ENCODE data around the gene ZNF362. TPM values are rescaled to one million over a fixed set of nuclear protein-coding genes. Genes with fewer than 3 reads are reported as not detected.
A peak's percentile ranks its signal among the peaks of the same experiment; 100 is the strongest.

The ZNF362 gene
- total and polyA plus RNA-seq, 4 donors = 10.1 to 70.1 (median 46.4) TPM

DNA sequence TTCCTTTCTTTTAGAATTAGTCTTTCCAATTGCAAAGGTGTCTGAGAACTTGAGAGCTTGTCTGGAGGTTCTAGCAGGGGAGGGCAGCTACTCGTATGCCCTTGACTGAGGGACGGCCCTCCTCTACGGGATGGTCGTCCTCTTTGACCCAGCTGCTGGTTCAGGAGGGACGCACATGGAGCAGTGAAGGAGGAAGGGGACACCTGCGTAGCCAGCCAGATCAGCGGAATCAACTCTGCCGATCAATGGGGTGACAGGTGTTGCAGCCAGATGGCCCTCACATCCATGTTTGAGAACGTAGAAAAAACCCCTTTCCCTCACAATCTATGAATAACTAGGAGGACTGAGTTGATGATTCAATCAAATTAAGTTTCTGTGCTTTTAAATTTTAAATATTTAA, 80.3 kb downstream of the ZNF362 start:
- peaks cover 55% of the 10 kb centered on the region for H3K4me1 ChIP-seq (ENCODE audit: control insufficient read depth, insufficient read depth, low read length)
- no peak overlapping the region for H3K27ac ChIP-seq (ENCODE audit: low read depth, low read length)
- H3K4me3 ChIP-seq (ENCODE audit: low read depth, low read length) = no peak overlapping the region
- WGBS (ENCODE audit: insufficient coverage) = 32% methylated on average over 4 of the region's 9 CpGs
- H3K27me3 ChIP-seq (ENCODE audit: control insufficient read depth, insufficient read depth, low read length) = no peaks in the 10 kb centered on the region
- DNase-seq (ENCODE audit: low read depth in 4 of 6, low spot score in 6 of 6) = peak in 1 of 6 donors; percentile 32
- no peaks in the 10 kb centered on the region for H3K9me3 ChIP-seq (ENCODE audit: control insufficient read depth, insufficient read depth, low read length)
- H3K36me3 ChIP-seq (ENCODE audit: control insufficient read depth, insufficient read depth, low read length) = peaks cover 32% of the 10 kb centered on the region

DNA sequence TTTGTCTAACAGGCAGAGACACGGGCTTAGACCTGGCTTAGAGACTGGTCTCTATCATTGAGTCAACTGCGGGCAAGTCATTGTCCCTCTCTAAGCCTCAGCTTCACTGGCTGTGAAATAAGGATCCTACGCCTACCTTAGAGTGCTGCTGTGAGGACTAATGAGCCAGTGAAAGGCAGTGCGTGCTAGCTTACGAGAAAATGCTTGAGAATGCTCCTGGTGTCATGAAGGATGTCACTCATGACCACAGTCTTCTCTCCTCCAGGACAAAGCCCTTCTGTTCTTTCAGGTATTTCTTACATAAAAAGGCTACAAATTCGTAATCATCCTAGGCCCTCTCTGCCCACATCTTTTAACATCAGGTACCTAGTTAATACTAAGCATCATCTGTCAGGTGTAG, 81.1 kb downstream of the ZNF362 start:
- H3K27ac ChIP-seq (ENCODE audit: low read depth, low read length) = no peak overlapping the region
- peak in 1 of 6 donors; percentile 46 for DNase-seq (ENCODE audit: low read depth in 4 of 6, low spot score in 6 of 6)
- no peaks in the 10 kb centered on the region for H3K27me3 ChIP-seq (ENCODE audit: control insufficient read depth, insufficient read depth, low read length)
- H3K4me3 ChIP-seq (ENCODE audit: low read depth, low read length) = no peak overlapping the region
- H3K9me3 ChIP-seq (ENCODE audit: control insufficient read depth, insufficient read depth, low read length) = no peaks in the 10 kb centered on the region
- WGBS (ENCODE audit: insufficient coverage) = 67% methylated on average over 3 of the region's 6 CpGs
- H3K4me1 ChIP-seq (ENCODE audit: control insufficient read depth, insufficient read depth, low read length) = peaks cover 55% of the 10 kb centered on the region
- peaks cover 24% of the 10 kb centered on the region for H3K36me3 ChIP-seq (ENCODE audit: control insufficient read depth, insufficient read depth, low read length)

DNA sequence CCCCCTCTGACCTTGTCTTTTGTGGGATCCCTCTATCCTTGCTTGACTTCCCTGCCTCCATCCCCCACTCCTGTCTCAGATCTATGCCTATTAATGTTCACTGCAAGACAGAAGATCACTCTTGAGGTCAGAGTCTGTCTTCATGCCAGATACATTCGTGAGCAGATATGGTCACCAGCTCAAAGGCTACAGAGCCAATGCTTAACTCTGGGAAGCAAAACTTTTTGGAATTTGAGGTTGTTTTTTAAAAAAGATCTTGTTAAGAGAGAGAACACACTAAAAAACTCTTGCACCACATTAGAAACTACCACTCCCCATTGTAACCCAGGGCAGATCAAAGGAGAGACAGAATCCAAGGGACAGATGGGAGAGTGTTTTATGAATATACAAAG, 81.8 kb downstream of the ZNF362 start:
- H3K4me1 ChIP-seq (ENCODE audit: control insufficient read depth, insufficient read depth, low read length) = peaks cover 55% of the 10 kb centered on the region
- H3K27me3 ChIP-seq (ENCODE audit: control insufficient read depth, insufficient read depth, low read length) = no peaks in the 10 kb centered on the region
- H3K9me3 ChIP-seq (ENCODE audit: control insufficient read depth, insufficient read depth, low read length) = no peaks in the 10 kb centered on the region
- DNase-seq (ENCODE audit: low read depth in 4 of 6, low spot score in 6 of 6) = no peak
- peak overlapping the region; percentile 85 for H3K27ac ChIP-seq (ENCODE audit: low read depth, low read length)
- H3K36me3 ChIP-seq (ENCODE audit: control insufficient read depth, insufficient read depth, low read length) = peaks cover 18% of the 10 kb centered on the region
- no peak overlapping the region for H3K4me3 ChIP-seq (ENCODE audit: low read depth, low read length)
- WGBS (ENCODE audit: insufficient coverage) = no CpG with 5 or more reads among the region's 1 CpG

DNA sequence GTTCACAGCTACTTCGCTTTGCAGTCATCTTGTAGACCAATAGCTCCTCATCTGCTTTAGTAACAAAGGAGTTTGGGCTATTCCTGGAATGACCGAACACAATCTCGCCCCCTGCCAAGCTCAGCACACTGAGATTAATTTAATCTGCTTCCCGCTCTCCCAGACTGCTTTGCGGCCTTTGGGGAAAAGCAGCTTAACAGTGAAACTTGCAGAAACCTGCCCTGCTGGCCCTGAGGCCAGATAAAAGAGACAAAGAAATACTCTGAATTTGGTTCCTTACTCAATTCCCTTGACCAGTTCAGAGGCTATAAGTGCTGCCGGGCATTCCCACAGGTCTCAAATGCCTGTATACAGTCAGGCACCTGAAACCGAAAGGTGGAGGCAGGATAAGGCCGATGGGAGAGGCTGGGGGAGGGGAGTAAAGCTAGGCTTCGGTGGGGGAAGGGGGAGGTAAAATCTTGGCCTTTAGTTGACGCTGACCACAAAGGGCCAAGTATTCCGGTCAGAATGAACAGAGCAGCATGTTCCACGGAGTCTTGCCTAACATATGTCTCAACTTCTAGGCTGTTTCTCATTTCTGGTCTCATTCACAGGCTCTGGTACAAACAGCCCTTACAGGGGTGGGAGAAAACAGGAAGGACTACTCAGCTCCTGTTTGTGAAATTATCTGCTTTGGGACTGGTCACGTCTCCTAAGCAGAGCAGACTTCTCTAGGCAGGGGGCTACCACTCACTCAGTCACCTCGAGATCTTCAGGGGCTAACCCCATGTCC, 82.3 kb downstream of the ZNF362 start:
- H3K27ac ChIP-seq (ENCODE audit: low read depth, low read length) = peak overlapping the region; percentile 85
- H3K9me3 ChIP-seq (ENCODE audit: control insufficient read depth, insufficient read depth, low read length) = no peaks in the 10 kb centered on the region
- peak in 2 of 6 donors; percentile 80 for DNase-seq (ENCODE audit: low read depth in 4 of 6, low spot score in 6 of 6)
- 18% methylated on average over 12 of the region's 14 CpGs for WGBS (ENCODE audit: insufficient coverage)
- H3K36me3 ChIP-seq (ENCODE audit: control insufficient read depth, insufficient read depth, low read length) = peaks cover 13% of the 10 kb centered on the region
- H3K4me3 ChIP-seq (ENCODE audit: low read depth, low read length) = no peak overlapping the region
- peaks cover 58% of the 10 kb centered on the region for H3K4me1 ChIP-seq (ENCODE audit: control insufficient read depth, insufficient read depth, low read length)
- H3K27me3 ChIP-seq (ENCODE audit: control insufficient read depth, insufficient read depth, low read length) = no peaks in the 10 kb centered on the region

DNA sequence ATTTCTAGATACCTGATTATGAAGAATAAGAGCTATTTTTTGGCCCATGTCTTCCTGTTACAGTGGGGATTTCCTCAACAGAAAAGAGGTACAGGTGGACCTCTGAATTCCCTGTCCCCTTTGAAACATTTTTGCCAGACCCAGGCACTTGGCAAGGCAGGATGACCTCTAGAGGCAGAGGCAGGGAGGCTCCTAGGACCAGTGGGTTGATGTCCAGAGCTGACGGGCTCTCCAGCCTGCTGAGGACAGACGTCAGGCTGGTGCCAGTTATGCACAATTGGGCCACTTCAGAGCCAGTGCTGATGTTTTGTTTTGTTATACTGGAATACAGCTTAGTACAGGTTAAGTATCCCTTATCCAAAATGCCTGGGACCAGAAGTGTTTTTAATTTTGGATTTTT, 83.1 kb downstream of the ZNF362 start:
- H3K36me3 ChIP-seq (ENCODE audit: control insufficient read depth, insufficient read depth, low read length) = peaks cover 8% of the 10 kb centered on the region
- no peaks in the 10 kb centered on the region for H3K27me3 ChIP-seq (ENCODE audit: control insufficient read depth, insufficient read depth, low read length)
- DNase-seq (ENCODE audit: low read depth in 4 of 6, low spot score in 6 of 6) = no peak
- no peak overlapping the region for H3K4me3 ChIP-seq (ENCODE audit: low read depth, low read length)
- peak overlapping the region; percentile 85 for H3K27ac ChIP-seq (ENCODE audit: low read depth, low read length)
- H3K9me3 ChIP-seq (ENCODE audit: control insufficient read depth, insufficient read depth, low read length) = no peaks in the 10 kb centered on the region
- 38% methylated on average over 1 of the region's 2 CpGs for WGBS (ENCODE audit: insufficient coverage)
- peaks cover 55% of the 10 kb centered on the region for H3K4me1 ChIP-seq (ENCODE audit: control insufficient read depth, insufficient read depth, low read length)

DNA sequence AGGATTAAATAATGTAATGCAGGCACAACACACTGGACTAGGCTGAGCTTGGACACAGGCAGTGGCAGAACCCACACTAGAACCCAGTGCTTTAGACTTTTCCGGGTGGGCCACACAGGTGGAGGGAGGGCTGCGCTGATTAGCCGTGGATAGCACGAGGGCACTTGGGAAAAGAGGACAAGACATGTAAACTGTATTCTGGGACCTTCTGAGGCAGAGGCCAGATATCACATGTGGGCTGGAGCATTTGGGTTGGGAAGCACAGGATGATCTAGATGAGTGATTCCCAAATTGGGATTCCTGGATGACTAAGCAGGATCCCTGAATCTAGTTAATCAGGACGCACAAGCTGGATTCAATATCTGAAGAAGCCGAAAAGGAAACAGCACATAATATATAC, 84.9 kb downstream of the ZNF362 start:
- H3K27ac ChIP-seq (ENCODE audit: low read depth, low read length) = no peak overlapping the region
- no peaks in the 10 kb centered on the region for H3K27me3 ChIP-seq (ENCODE audit: control insufficient read depth, insufficient read depth, low read length)
- H3K4me1 ChIP-seq (ENCODE audit: control insufficient read depth, insufficient read depth, low read length) = peaks cover 56% of the 10 kb centered on the region
- no peaks in the 10 kb centered on the region for H3K9me3 ChIP-seq (ENCODE audit: control insufficient read depth, insufficient read depth, low read length)
- no peak overlapping the region for H3K4me3 ChIP-seq (ENCODE audit: low read depth, low read length)
- peaks cover 5% of the 10 kb centered on the region for H3K36me3 ChIP-seq (ENCODE audit: control insufficient read depth, insufficient read depth, low read length)
- WGBS (ENCODE audit: insufficient coverage) = 55% methylated on average over 4 of the region's 6 CpGs
- DNase-seq (ENCODE audit: low read depth in 4 of 6, low spot score in 6 of 6) = no peak

DNA sequence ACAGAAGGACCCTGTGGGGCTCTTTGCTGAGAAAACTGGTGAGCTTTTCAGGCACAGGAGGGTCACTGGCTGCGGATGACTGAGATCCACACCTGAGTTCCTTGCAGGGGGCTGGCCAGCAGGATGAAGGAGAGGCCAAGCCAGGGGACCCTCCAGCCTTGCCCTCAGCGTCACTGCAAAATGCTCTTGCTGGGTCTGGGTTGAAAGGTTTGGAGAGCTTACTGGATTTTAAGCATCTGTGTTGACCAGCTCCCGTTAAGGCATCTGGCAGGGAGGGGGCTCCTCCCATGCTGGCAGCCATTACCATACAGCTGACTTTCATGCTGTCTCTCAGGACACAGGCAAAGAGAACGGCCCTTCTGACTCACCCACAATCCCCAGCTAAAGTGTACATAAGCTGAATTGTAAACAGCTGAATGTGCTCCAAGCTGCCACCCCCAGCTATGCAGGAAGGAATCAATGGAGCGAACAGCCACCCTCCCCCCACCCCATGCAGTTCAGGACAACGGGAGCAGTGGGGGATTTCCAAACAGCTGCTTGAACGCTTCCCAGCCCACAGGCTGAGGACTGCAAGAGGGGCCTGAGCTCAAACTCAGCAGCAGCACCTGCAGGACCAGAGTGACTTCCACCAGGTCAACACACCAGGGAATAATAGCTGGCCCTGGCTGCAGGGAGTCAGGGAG, 85.9 kb downstream of the ZNF362 start:
- 7% methylated on average over 5 of the region's 7 CpGs for WGBS (ENCODE audit: insufficient coverage)
- Histone ChIP-seq H3K4me1 (ENCODE audit: control insufficient read depth, insufficient read depth, low read length) (peaks cover 59% of the 10 kb centered on the region), H3K27ac (ENCODE audit: low read depth, low read length) (peak overlapping the region; percentile 88), H3K9me3 (ENCODE audit: control insufficient read depth, insufficient read depth, low read length) (no peaks in the 10 kb centered on the region), H3K27me3 (ENCODE audit: control insufficient read depth, insufficient read depth, low read length) (no peaks in the 10 kb centered on the region), H3K4me3 (ENCODE audit: low read depth, low read length) (no peak overlapping the region), H3K36me3 (ENCODE audit: control insufficient read depth, insufficient read depth, low read length) (peaks cover 5% of the 10 kb centered on the region)
- DNase-seq (ENCODE audit: low read depth in 4 of 6, low spot score in 6 of 6) = peak in 5 of 6 donors; percentile 45 to 93 (median 77)

DNA sequence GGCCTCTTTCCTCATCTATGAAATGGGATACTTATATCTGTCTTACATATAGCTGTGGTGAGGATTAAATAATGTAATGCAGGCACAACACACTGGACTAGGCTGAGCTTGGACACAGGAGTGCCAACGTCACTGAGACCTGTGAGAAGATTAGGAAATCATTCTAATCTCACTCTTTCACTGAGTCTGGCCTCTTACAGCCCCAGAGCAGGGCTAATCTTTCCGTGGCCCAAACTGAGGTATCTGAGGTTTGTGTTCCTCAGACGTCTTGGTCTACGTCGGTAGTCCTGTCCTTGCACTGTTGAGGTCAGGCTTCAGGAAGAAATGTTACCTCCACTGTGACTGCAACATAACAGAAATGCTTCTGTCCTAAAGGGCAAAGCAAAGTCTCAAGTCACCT, 87.2 kb downstream of the ZNF362 start:
- peaks cover 63% of the 10 kb centered on the region for H3K4me1 ChIP-seq (ENCODE audit: control insufficient read depth, insufficient read depth, low read length)
- H3K4me3 ChIP-seq (ENCODE audit: low read depth, low read length) = no peak overlapping the region
- peaks cover 8% of the 10 kb centered on the region for H3K36me3 ChIP-seq (ENCODE audit: control insufficient read depth, insufficient read depth, low read length)
- H3K27me3 ChIP-seq (ENCODE audit: control insufficient read depth, insufficient read depth, low read length) = no peaks in the 10 kb centered on the region
- WGBS (ENCODE audit: insufficient coverage) = 43% methylated on average over 5 of the region's 5 CpGs
- H3K9me3 ChIP-seq (ENCODE audit: control insufficient read depth, insufficient read depth, low read length) = no peaks in the 10 kb centered on the region
- DNase-seq (ENCODE audit: low read depth in 4 of 6, low spot score in 6 of 6) = no peak
- peak overlapping the region; percentile 40 for H3K27ac ChIP-seq (ENCODE audit: low read depth, low read length)

DNA sequence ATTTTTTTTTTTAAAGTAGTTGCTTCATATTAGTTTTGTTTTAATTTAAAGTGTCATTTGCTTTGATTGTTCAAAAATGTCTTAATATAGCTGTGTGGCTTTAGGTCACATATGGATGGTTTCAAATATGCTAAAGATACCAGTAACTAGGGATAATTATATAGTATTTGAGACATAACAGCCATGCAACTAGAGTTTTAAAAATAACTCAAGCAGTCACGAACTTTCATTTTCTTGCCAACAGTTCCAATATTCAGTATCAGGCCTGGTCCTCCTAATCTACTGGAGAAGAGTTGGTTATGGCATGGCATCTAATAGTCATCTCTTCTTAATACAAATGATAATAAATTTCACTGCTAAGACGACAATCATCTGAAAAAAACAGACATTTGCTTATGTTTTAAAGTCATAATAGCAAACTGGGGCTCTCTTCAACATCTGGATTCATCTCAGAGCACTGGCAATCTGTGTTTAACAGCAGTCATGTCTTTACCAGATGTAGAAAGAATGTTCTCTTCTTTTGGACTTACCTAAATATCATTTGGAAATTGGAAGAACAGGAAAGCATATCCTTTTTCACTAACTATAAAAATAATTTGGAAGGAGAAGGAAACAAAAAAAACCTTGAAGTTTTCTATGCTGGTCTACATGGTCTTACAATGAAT, 88.7 kb downstream of the ZNF362 start:
- no peaks in the 10 kb centered on the region for H3K9me3 ChIP-seq (ENCODE audit: control insufficient read depth, insufficient read depth, low read length)
- H3K27ac ChIP-seq (ENCODE audit: low read depth, low read length) = no peak overlapping the region
- no peak overlapping the region for H3K4me3 ChIP-seq (ENCODE audit: low read depth, low read length)

More for the DNA sequence above, 88.7 kb downstream of the ZNF362 start:
- Histone ChIP-seq H3K36me3 (ENCODE audit: control insufficient read depth, insufficient read depth, low read length) (peaks cover 8% of the 10 kb centered on the region), H3K4me1 (ENCODE audit: control insufficient read depth, insufficient read depth, low read length) (peaks cover 53% of the 10 kb centered on the region), H3K27me3 (ENCODE audit: control insufficient read depth, insufficient read depth, low read length) (no peaks in the 10 kb centered on the region)
- no peak for DNase-seq (ENCODE audit: low read depth in 4 of 6, low spot score in 6 of 6)
- WGBS (ENCODE audit: insufficient coverage) = no CpG with 5 or more reads among the region's 2 CpGs
